ENCODE measurements around the gene NFKB1.

- TF ChIP-seq, protein P1, sequence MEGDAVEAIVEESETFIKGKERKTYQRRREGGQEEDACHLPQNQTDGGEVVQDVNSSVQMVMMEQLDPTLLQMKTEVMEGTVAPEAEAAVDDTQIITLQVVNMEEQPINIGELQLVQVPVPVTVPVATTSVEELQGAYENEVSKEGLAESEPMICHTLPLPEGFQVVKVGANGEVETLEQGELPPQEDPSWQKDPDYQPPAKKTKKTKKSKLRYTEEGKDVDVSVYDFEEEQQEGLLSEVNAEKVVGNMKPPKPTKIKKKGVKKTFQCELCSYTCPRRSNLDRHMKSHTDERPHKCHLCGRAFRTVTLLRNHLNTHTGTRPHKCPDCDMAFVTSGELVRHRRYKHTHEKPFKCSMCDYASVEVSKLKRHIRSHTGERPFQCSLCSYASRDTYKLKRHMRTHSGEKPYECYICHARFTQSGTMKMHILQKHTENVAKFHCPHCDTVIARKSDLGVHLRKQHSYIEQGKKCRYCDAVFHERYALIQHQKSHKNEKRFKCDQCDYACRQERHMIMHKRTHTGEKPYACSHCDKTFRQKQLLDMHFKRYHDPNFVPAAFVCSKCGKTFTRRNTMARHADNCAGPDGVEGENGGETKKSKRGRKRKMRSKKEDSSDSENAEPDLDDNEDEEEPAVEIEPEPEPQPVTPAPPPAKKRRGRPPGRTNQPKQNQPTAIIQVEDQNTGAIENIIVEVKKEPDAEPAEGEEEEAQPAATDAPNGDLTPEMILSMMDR (IDR thresholded peaks at IDR 0.05) = no peak
- no peak for TF ChIP-seq EZH2 (IDR thresholded peaks at IDR 0.05; ENCODE audit: borderline replicate concordance, insufficient read depth, low read depth, low read length, poor library complexity, severe bottlenecking)
Measured at GRCh38 chr4:102586644-102587021, 85.5 kb downstream of the NFKB1 start.

Data from B cell (primary cell).